OCI-LY1 (cell line): ENCODE measurements around the gene EYS.

Experiments
- H2AFZ ChIP-seq: fragments of 200-600 bp; sonication (generic), shearing (Covaris generic); 2 replicates; pipeline ENCODE4 v1.6.0; 2014; ENCODE audit warnings: antibody characterized with exemption, mild to moderate bottlenecking, low read length
- H3F3A ChIP-seq: fragments of 200-600 bp; sonication (generic), shearing (Covaris generic); 2 replicates; pipeline ENCODE4 v1.6.0; 2014; ENCODE audit warnings: mild to moderate bottlenecking, antibody characterized with exemption, low read length, moderate library complexity; ENCODE audit not compliant: insufficient read depth
- H3K27ac ChIP-seq: fragments of 200-600 bp; sonication (generic); 2 replicates; pipeline ENCODE4 v1.5.1; 2014; ENCODE audit warnings: low read length, mixed run types, mild to moderate bottlenecking, low read depth; ENCODE audit not compliant: poor library complexity, severe bottlenecking
- H3K27me3 ChIP-seq: fragments of 200-600 bp; sonication (generic); 2 replicates; pipeline ENCODE4 v1.6.0; 2014; ENCODE audit warnings: antibody characterized with exemption, mild to moderate bottlenecking, low read length, moderate library complexity; ENCODE audit not compliant: insufficient read depth
- H3K36me3 ChIP-seq: fragments of 200-600 bp; sonication (generic); 2 replicates; pipeline ENCODE4 v1.6.1; 2014; ENCODE audit warnings: mild to moderate bottlenecking, antibody characterized with exemption, low read length, moderate library complexity, mixed read lengths; ENCODE audit not compliant: insufficient read depth
- H3K4me1 ChIP-seq: fragments of 200-600 bp; sonication (generic); 2 replicates; pipeline ENCODE4 v1.5.1; 2014; ENCODE audit warnings: mild to moderate bottlenecking, low read length, moderate library complexity; ENCODE audit not compliant: insufficient read depth, severe bottlenecking
- H3K4me2 ChIP-seq: fragments of 200-600 bp; sonication (generic), shearing (Covaris generic); 2 replicates; pipeline ENCODE4 v1.6.1; 2014; ENCODE audit warnings: low read length
- H3K4me3 ChIP-seq: fragments of 200-600 bp; sonication (generic); 2 replicates; pipeline ENCODE4 v1.5.1; 2014; ENCODE audit warnings: low read length, low read depth, mild to moderate bottlenecking, mixed read lengths; ENCODE audit not compliant: poor library complexity, severe bottlenecking
- H3K79me2 ChIP-seq: fragments of 200-600 bp; shearing (Covaris generic); 2 replicates; pipeline ENCODE4 v1.6.1; 2016; ENCODE audit warnings: mixed run types, low read length, mixed read lengths; ENCODE audit not compliant: insufficient read depth
- H3K9ac ChIP-seq: fragments of 200-600 bp; sonication (generic), shearing (Covaris generic); 2 replicates; pipeline ENCODE4 v1.6.1; 2014; ENCODE audit warnings: mild to moderate bottlenecking, low read length, mixed read lengths
- H3K9me2 ChIP-seq: fragments of 200-600 bp; sonication (generic), shearing (Covaris generic); 2 replicates; pipeline ENCODE4 v1.6.1; 2014; ENCODE audit warnings: low read depth, mild to moderate bottlenecking, low read length, mixed read lengths
- H3K9me3 ChIP-seq: fragments of 200-600 bp; shearing (Covaris generic); 2 replicates; pipeline ENCODE4 v1.6.1; 2014; ENCODE audit warnings: low read length, mixed read lengths
- H4K20me1 ChIP-seq: fragments of 200-600 bp; sonication (generic), shearing (Covaris generic); 2 replicates; pipeline ENCODE4 v1.6.0; 2016; ENCODE audit warnings: mild to moderate bottlenecking, low read length; ENCODE audit not compliant: insufficient read depth
- CTCF ChIP-seq: fragments of 200-600 bp; sonication (generic), shearing (Covaris generic); IDR thresholded peaks from 2 replicates; pipeline ENCODE4 v1.5.1; 2017; ENCODE audit warnings: mild to moderate bottlenecking, antibody characterized with exemption, low read length, moderate library complexity, mixed read lengths
- EZH2 ChIP-seq: fragments of 200-600 bp; sonication (generic), shearing (Covaris generic); IDR thresholded peaks from 2 replicates; pipeline ENCODE4 v1.8.0; 2017; ENCODE audit warnings: borderline replicate concordance, mixed run types, mild to moderate bottlenecking, antibody characterized with exemption, low read length, moderate library complexity, mixed read lengths

EYS gene

GRCh38 chr6:64050590-64050989 lies 1656.4 kb downstream of the EYS start:
- Histone ChIP-seq H2AFZ (no peak overlapping the region), H3K36me3 (no peaks in the 10 kb centered on the region), H4K20me1 (no peaks in the 10 kb centered on the region), H3K9me3 (no peaks in the 10 kb centered on the region), H3K9me2 (no peaks in the 10 kb centered on the region), H3K79me2 (no peaks in the 10 kb centered on the region), H3K4me3 (no peak overlapping the region), H3K9ac (no peak overlapping the region), H3K27me3 (no peaks in the 10 kb centered on the region), H3K27ac (no peak overlapping the region), H3K4me2 (no peak overlapping the region), H3F3A (no peaks in the 10 kb centered on the region), H3K4me1 (no peaks in the 10 kb centered on the region)
- TF ChIP-seq EZH2 (no peak), CTCF (no peak)

GRCh38 chr6:64049736-64050135 lies 1657.3 kb downstream of the EYS start:
- Histone ChIP-seq H3K27me3 (no peaks in the 10 kb centered on the region), H3K79me2 (no peaks in the 10 kb centered on the region), H3K36me3 (no peaks in the 10 kb centered on the region), H3K9ac (no peak overlapping the region), H3F3A (no peaks in the 10 kb centered on the region), H3K4me3 (no peak overlapping the region), H2AFZ (no peak overlapping the region), H3K4me1 (no peaks in the 10 kb centered on the region), H3K9me2 (no peaks in the 10 kb centered on the region), H3K9me3 (no peaks in the 10 kb centered on the region), H4K20me1 (no peaks in the 10 kb centered on the region), H3K4me2 (no peak overlapping the region), H3K27ac (no peak overlapping the region)
- no peak for TF ChIP-seq CTCF
- TF ChIP-seq EZH2, result no peak

GRCh38 chr6:64046746-64047208 lies 1660.2 kb downstream of the EYS start:
- TF ChIP-seq CTCF, result no peak
- TF ChIP-seq EZH2, result no peak
- Histone ChIP-seq H3K27me3 (no peaks in the 10 kb centered on the region), H3K9ac (no peak overlapping the region), H4K20me1 (no peaks in the 10 kb centered on the region), H2AFZ (no peak overlapping the region), H3F3A (no peaks in the 10 kb centered on the region), H3K9me2 (no peaks in the 10 kb centered on the region), H3K4me2 (no peak overlapping the region), H3K36me3 (no peaks in the 10 kb centered on the region), H3K4me1 (no peaks in the 10 kb centered on the region), H3K79me2 (no peaks in the 10 kb centered on the region), H3K9me3 (no peaks in the 10 kb centered on the region), H3K4me3 (no peak overlapping the region), H3K27ac (no peak overlapping the region)
